Activated T-helper 9 cell treated with anti-CD3 and anti-CD28 coated beads, Interleukin-2, amount 50 U/mL, for 16 hours (primary cell): Measurements from ENCODE around the gene GLRA3.

ENCODE experiments used
- DNase-seq: peaks from one replicate; pipeline ENCODE4 v3.0.0-alpha.2; 2020; ENCODE audit warnings: low read depth

GLRA3 gene

DNA sequence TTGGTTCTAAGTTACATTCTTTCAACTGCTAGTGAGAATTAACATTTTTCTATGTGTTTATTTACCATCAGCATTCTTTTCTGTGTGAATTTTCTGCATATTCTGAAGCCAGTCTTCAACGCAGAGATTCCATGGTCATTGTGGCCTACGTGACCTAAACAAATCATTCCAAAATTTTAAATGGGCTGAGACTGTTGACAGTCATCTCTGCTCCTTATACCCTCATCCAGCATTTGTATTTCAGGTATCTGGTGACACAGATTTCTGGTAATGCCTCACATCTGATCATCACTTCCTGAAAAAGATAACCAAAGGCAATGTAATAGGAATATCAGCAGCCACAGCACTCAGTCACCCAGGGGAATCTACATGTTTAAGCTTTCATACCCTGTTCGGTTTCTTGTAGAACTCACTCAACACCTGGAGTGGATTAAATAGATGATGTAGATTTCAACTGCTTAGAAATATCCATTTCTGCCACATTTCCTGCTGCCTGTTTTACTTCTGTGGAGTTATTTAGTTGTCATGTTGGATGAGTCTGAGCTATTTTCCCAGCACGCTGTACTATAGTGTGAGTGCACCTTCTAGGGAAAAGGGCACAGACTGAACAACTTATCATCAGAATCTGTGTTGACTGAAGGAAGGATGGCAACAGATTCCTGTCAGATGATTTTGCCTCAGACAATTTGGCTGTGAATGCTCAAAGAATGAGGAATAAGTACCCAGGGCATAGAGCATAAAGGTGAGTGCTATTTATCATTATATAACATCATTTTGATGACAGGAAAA lies 233.7 kb downstream of the GLRA3 start:
- no peak for DNase-seq

DNA sequence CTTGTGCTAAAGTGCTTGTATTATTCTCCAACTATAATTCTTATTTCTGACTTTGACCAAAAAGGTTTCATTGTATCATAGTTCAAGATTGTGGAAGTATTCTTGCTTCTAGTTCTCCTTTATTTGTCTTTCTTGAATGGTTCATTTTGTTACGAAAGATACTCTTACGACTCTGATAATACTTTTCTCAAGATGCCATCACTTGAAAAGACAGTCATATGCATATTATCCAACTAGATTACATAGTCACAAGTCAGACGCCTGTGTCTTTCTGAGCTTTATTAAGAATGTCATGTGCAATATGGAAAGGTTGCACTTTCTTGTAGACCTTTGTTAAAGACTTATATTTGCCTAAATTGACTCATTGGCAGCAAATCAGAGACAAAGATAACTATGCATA lies 235.3 kb downstream of the GLRA3 start:
- no peak for DNase-seq

DNA sequence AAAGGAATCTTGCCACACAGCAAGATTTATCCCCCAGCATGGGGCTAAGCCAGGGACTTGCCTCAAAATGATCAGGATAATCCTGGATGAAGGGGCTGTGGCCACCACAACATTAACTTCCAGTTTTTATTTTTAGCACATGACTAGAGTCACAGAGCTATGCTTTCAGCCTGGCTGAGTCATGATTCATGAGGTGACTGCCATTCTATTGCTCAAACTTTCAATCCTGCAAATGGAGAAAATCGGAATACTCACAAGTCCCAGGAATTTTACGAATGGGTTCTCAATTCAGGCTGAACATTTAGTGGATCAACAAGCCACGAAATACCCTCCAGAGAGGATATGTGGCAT lies 236.1 kb downstream of the GLRA3 start:
- no peak for DNase-seq

DNA sequence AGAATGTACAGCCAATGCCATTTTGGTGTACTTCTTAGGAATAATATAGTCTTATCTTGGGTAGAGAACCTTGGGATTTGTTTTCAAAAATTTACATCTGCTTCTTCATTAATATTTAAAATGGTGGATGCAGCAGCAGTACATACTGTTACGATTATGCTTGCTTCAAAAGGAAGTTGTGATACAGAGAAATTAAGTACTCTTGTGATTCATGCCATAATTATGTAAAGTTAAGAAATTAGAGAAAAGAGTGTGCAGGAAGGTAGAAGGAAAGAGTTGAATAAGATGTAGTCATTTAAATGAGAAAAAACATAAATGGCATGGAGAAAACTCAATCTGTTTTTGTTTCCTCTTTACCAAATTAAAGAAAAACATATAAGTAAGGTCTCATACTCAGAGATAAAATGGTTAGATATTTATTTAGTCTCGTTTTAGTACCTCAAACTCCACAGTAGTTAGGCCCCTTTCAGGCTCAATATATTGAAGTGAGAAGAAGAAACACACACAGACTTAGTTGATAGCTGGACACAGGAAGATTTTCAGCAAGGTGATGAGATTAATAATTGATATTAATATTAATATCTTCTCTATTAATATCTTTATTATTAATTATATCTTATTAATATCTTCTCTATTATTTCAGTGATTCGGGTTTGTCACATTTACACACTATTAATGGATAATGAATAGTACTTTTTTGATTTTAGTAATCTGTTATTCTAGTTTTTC lies 236.6 kb downstream of the GLRA3 start:
- DNase-seq: no peak

DNA sequence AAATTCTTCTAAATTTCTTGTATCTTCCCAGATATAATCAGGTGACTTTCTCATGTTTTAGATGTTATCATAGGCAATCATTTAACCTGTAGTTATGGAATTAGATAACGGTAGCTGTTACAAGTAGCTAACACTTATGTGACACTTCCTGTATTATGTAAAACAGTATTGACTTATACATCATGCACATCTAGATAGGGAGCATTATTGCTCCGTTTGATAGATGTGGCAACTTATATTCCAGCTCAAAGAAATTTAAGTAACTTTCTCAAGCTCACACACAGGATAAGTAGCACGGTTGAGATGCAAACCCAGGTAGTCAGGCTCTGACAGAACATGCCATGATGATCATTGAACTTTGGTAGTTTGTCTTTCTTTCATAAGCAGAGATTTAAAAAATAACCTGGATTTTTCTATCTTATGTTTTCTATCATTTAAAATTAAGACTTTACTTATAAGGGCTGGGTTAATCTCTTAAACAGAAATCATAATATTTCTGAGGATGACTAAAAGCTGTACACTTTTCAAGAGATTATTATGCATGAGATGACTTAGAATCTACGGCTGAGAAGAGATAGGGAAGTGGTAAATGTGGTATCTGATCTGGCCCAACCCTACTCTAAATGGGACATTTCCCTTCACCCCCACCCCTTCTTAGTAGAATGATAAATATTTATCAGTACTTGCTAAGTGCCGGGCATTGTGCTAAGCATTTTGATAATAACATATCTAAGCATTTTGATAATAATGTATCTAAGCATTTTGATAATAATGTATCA lies 237.6 kb downstream of the GLRA3 start:
- DNase-seq: no peak

DNA sequence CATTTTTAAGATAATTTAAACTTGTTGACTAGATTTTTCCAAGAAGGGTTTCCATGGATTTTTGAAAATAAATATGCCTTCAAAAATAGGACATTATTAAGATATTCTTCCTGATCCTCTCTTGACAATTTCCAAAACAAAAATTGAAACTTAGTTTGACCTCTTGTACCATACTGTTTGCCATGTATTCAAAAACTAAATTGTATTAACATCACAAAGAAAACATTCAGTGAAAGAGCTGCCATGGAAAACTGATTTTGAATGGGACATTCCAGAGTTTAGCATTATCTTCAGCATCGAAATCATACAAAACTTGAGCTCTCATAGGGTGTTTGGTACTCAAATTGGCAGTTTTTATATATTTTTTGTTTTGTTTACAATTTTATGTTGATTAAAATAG lies 238.7 kb downstream of the GLRA3 start:
- DNase-seq: no peak
